ENCODE data around the gene EFNA1. TPM values are rescaled to one million over a fixed set of nuclear protein-coding genes. Genes with fewer than 3 reads are reported as not detected.

The EFNA1 gene
- polyA plus RNA-seq, 1 of the 3 experiments (the other 2 are of a cell fraction), result 14.4 TPM

GRCh38 chr1:155113450-155113980 lies 14.2 kb upstream of the EFNA1 start:
- ChIA-PET CTCF (interaction anchor here (0.6 kb wide), 1 partner anchor 29 kb away, joined by 3 read pairs; no protein-coding TSS in a partner anchor), POLR2A (no interaction called here)
- no peak overlapping the region for H3K27ac ChIP-seq (ENCODE audit: low read depth in 2 of 2, low read length in 1 of 2)

More at GRCh38 chr1:155113450-155113980, 14.2 kb upstream of the EFNA1 start:
- DNase-seq, result no peak
- Histone ChIP-seq H3K4me2 (no peak overlapping the region), H3K9me2 (no peaks in the 10 kb centered on the region), H2AFZ (ENCODE audit: low read depth) (no peak overlapping the region), H3K27me3 (ENCODE audit: insufficient read depth) (no peaks in the 10 kb centered on the region; the same call in 1 of the 2 replicates), H3K9me3 (no peaks in the 10 kb centered on the region), H3F3A (replicated peaks; ENCODE audit: insufficient read depth) (no peaks in the 10 kb centered on the region), H3K36me3 (replicated peaks in 1 of 2; ENCODE audit: control insufficient read depth in 1 of 2, insufficient read depth in 2 of 2, low read length in 1 of 2) (no peaks in the 10 kb centered on the region), H3K4me1 (ENCODE audit: control insufficient read depth in 1 of 2, insufficient read depth in 2 of 2, low read depth in 1 of 2, low read length in 1 of 2) (no peaks in the 10 kb centered on the region), H4K20me1 (ENCODE audit: insufficient read depth) (no peaks in the 10 kb centered on the region), H3K9ac (no peak overlapping the region), H3K79me2 (ENCODE audit: insufficient read depth) (no peaks in the 10 kb centered on the region), H3K4me3 (ENCODE audit: low read depth in 2 of 2, low read length in 1 of 2) (no peak overlapping the region)
- TF ChIP-seq GATA2 (CRISPR knock-in tag; IDR thresholded peaks at IDR 0.05) (no peak), CHD2 (IDR thresholded peaks at IDR 0.05; ENCODE audit: low read length, partially characterized antibody) (no peak), REST (IDR thresholded peaks at IDR 0.05; ENCODE audit: low read depth, low read length) (no peak), GABPA (IDR thresholded peaks at IDR 0.05; ENCODE audit: low read depth) (no peak), ELF1 (IDR thresholded peaks at IDR 0.05) (no peak), PBX3 (IDR thresholded peaks at IDR 0.05) (no peak), NFIC (IDR thresholded peaks at IDR 0.05; ENCODE audit: borderline replicate concordance) (no peak), POLR2AphosphoS5 (IDR thresholded peaks at IDR 0.05; ENCODE audit: low read depth, low read length) (no peak), MAX (IDR thresholded peaks at IDR 0.05; ENCODE audit: low read depth) (no peak), EZH2phosphoT487 (IDR thresholded peaks at IDR 0.05; ENCODE audit: borderline replicate concordance, low read depth) (no peak), MXI1 (IDR thresholded peaks at IDR 0.05; ENCODE audit: low read depth, low read length) (no peak), TCF12 (IDR thresholded peaks at IDR 0.05) (no peak), RFX5 (IDR thresholded peaks at IDR 0.05; ENCODE audit: low read length) (no peak), IRF3 (IDR thresholded peaks at IDR 0.05; ENCODE audit: low read depth, low read length) (no peak), FOXJ3 (CRISPR knock-in tag; IDR thresholded peaks at IDR 0.05) (no peak), USF1 (IDR thresholded peaks at IDR 0.05; ENCODE audit: borderline replicate concordance, low read depth) (no peak), TEAD4 (IDR thresholded peaks at IDR 0.05; ENCODE audit: borderline replicate concordance, insufficient read depth) (no peak), EP300 (IDR thresholded peaks at IDR 0.05; ENCODE audit: borderline replicate concordance in 1 of 2, low read depth in 1 of 2, low read length in 1 of 2) (no peak)
- WGBS (ENCODE audit: low lambda C conversion rate), result 64% methylated on average over 5 of the region's 5 CpGs

Data from SK-N-SH (cell line).